Esophagus squamous epithelium (tissue), 5 donors: ENCODE measurements around the gene PTMA. TPM values are rescaled to one million over a fixed set of nuclear protein-coding genes. Genes with fewer than 3 reads are reported as not detected.

Experiments used
- DNase-seq: peaks from one replicate; lab custom pipeline; 2025; lab: John Stamatoyannopoulos, UW
- H3K27ac ChIP-seq, 4 donors: fragments of 200-600 bp; sonication (generic); one replicate each; pipeline ENCODE4 v1.5.1; 2016 to 2019; ENCODE audit warnings: mild to moderate bottlenecking in 1 of 4
- H3K27me3 ChIP-seq, 4 donors: fragments of 200-600 bp; sonication (generic); 1 replicate in 3 of 4; 2 replicates in 1 of 4; pipeline versions ENCODE4 v1.5.1 to v1.6.0; 2017 to 2021; ENCODE audit warnings: antibody characterized with exemption in 1 of 4
- H3K36me3 ChIP-seq, 3 donors: fragments of 200-600 bp; sonication (generic); one replicate each; pipeline ENCODE4 v1.5.1; 2016 to 2019
- H3K4me1 ChIP-seq, 3 donors: fragments of 200-600 bp; sonication (generic); one replicate each; pipeline ENCODE4 v1.5.1; 2017 to 2019
- H3K4me3 ChIP-seq, 4 donors: fragments of 200-600 bp; sonication (generic); 1 replicate in 3 of 4; 2 replicates in 1 of 4; pipeline ENCODE4 v1.5.1; 2016 to 2019; ENCODE audit warnings: mild to moderate bottlenecking in 2 of 4, moderate library complexity in 1 of 4
- H3K9me3 ChIP-seq, 3 donors: fragments of 200-600 bp; sonication (generic); one replicate each; pipeline ENCODE4 v1.5.1; 2016 to 2019
- CTCF ChIP-seq, 6 experiments: fragments of 450-650 bp in 4 of 6; fragments of 200-600 bp in 2 of 6; sonication (generic) in 2 of 6; IDR thresholded peaks; one replicate each; pipeline ENCODE4 v1.5.1; 2016 to 2019; ENCODE audit warnings: antibody characterized with exemption in 6 of 6, mild to moderate bottlenecking in 4 of 6, moderate library complexity in 4 of 6
- POLR2A ChIP-seq, 4 donors: fragments of 450-650 bp; IDR thresholded peaks; one replicate each; pipeline ENCODE4 v1.6.1; 2017; ENCODE audit warnings: antibody characterized with exemption in 4 of 4, mild to moderate bottlenecking in 4 of 4, moderate library complexity in 3 of 4
- WGBS, 2 donors: methylation state at CpG; one replicate each; pipeline ENCODE4 v1.1.5; 2018; 5-methylcytosine and 5-hydroxymethylcytosine counted together
- intact Hi-C: fragments of 100-400 bp; cut with DNase I; formaldehyde crosslinking; loops from one replicate; pipeline ENCODE4 v1.15.0; 2022
- total RNA-seq, 4 donors: library from RNA; depleted of rRNA; stranded (reverse); fragments of >200 nt; gene quantifications; one replicate each; pipeline ENCODE4 v1.1.0, GENCODE V29; 2016
- donor health status: DM: yes; HTN: yes; CAD: no.

PTMA gene
- total RNA-seq, 4 donors from 2014 or later, result 670 to 1,121 (median 903) TPM

DNA sequence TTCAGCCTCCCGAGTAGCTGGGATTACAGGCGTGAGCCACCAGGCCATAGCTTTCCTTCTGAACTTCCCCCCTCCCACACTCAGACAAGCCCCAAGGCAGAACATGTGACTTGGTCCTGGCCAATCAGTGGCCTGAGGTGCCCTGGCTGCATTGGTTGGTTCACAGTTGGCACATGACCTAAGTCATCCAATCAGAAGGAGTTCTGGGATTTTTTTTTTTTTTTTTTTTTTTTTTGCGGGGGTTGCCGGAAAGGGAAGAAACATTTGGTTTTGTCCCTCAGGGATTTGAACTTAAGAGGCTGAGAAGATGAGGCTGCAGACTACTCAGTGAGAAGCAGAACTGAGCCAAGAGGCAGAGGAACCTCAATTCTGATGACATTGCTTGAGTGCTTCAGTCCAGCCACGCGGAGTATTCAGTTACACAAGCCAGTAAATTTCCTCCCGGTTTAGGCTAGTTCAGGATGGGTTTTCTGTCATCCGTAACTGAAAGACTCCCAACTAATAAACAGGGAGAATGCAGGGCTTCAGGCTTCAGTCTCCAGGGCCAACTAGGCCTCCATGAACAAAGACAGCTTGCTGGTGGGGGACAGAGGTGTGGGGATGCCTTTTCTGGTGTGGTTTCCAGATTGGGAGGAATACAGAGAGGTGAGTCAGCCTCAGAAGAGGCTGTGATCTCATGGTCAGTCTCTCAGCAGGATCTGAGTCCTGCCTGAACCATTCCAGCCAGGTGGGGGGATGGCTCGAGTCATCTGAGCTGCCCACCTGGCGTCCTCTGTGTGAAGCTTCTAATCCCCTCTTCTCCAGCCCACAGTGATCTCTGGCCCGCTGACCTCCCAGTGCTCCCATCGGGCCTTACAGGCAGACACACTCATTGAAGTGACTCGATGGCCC is 9.2 kb downstream of the PTMA start:
- intact Hi-C loops, result no loop called here
- DNase-seq, result no peak
- no peak for TF ChIP-seq POLR2A (IDR thresholded peaks at IDR 0.05)
- no peak for TF ChIP-seq CTCF (IDR thresholded peaks at IDR 0.05)
- WGBS, 2 donors, result 80 to 87% methylated on average over 5 to 8 of the region's 13 CpGs
- Histone ChIP-seq H3K9me3 (no peaks in the 10 kb centered on the region), H3K27ac (no peak overlapping the region), H3K4me1 (peaks cover 16 to 30% (median 17%) of the 10 kb centered on the region in 3 donors), H3K36me3 (peaks cover under 1 to 19% (median 1%) of the 10 kb centered on the region in 3 donors), H3K4me3 (no peak overlapping the region), H3K27me3 (no peaks in the 10 kb centered on the region)

- Histone ChIP-seq H3K36me3 (peaks cover 0 to 8% (median 0%) of the 10 kb centered on the region in 3 donors), H3K27ac (no peak overlapping the region), H3K4me3 (no peak overlapping the region), H3K27me3 (no peaks in the 10 kb centered on the region), H3K4me1 (peaks cover 8 to 18% (median 11%) of the 10 kb centered on the region in 3 donors), H3K9me3 (no peaks in the 10 kb centered on the region)
- TF ChIP-seq CTCF (IDR thresholded peaks at IDR 0.05), result no peak
- no peak for TF ChIP-seq POLR2A (IDR thresholded peaks at IDR 0.05)
- 78 to 87% methylated on average over 5 to 6 of the region's 6 CpGs for WGBS, 2 donors
- intact Hi-C loops, result no loop called here
- DNase-seq, result no peak
Observed at GRCh38 chr2:231718799-231719198, 10.5 kb downstream of the PTMA start.

DNA sequence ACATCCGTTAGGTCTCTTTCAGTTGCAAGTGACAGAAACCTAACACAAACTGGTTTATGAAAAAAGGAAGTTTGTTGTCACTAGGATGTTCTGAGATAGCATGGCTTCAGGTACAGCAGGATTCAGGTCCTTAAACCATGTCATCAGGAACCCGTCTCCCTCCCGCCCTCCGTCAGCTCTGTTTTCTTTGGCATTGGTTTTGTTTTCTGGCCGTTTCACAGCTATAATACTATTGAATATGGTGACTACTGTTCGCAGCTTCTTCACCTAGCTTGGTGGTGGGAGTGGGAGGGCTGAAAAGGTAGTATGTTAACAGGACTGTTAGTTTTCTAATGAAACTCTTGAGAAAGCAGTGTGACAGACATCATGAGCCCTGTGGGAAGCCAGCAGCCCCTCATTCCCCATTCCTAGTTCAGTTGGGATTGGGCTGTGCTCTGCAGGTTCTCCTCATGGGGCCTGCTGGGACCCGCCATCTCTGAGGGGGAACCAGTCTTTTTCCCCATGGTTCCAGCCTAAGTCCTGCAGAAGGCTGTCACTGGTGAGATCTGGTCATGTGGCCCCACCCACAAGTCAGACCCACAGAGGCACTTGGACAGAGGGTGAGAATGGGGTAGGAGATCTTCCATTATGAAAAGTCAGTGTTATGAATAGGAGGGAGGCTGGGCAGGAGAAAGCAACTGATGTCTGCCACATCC is 12.1 kb downstream of the PTMA start:
- H3K4me1 ChIP-seq, result peaks cover 0 to 1% (median 0%) of the 10 kb centered on the region in 3 donors
- H3K27me3 ChIP-seq, result no peaks in the 10 kb centered on the region
- DNase-seq, result no peak
- H3K4me3 ChIP-seq, result no peak overlapping the region
- H3K36me3 ChIP-seq, result no peaks in the 10 kb centered on the region
- no peak overlapping the region for H3K27ac ChIP-seq
- TF ChIP-seq POLR2A (IDR thresholded peaks at IDR 0.05), result no peak
- TF ChIP-seq CTCF (IDR thresholded peaks at IDR 0.05), result no peak
- no peaks in the 10 kb centered on the region for H3K9me3 ChIP-seq
- 81 to 85% methylated on average over 5 to 6 of the region's 7 CpGs for WGBS, 2 donors
- intact Hi-C loops, result no loop called here

DNA sequence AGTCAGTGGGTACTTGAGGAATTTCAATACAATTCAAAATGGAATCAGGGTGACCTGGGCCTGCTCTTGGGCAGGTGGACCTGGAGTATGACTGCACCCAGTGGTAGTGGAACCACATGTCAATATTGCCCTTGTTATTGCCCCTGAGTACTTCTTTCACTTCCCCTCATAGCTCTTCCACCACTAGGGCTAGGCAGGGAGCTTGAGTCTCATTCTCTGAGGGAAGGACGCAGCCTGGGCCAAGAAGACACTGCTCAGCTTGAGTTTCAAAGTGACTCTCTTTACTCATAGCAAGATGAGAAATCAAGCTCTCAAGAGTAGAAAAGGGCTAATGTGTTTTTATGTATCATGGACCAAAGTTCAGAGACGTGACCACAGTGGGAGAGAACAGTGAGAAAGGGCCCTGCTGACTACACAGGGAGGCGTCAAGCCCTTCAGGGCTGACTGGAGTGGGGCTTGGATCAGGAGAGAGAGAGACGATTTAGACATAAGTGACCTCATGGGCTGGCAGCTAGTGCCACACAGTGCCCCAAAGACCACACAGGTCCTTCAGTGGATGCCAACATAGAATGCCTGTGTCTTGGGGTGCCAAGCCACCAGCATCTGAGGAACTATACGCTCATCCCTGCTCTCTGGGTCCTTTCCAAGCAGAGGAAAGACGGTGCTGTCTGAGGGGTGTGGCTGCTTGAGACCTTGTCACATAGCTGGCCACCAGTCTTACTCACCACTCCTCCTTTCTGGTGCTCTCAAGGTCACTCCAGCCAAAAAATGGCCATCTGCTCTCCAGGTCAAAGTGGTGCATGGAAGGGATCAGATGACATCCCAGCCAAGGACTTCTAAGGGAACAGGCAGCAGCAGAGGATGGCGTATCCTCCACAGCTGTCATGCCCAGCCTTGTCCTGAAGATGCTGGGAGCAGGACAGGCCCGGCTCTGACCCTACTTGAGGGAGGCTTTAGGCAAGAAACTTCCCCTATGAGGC is 13.0 kb downstream of the PTMA start:
- Histone ChIP-seq H3K27ac (no peak overlapping the region), H3K4me1 (no peaks in the 10 kb centered on the region), H3K27me3 (no peaks in the 10 kb centered on the region), H3K36me3 (no peaks in the 10 kb centered on the region), H3K9me3 (no peaks in the 10 kb centered on the region), H3K4me3 (no peak overlapping the region)
- DNase-seq, result no peak
- intact Hi-C loops, result no loop called here
- 60 to 61% methylated on average over 6 to 8 of the region's 8 CpGs for WGBS, 2 donors
- TF ChIP-seq POLR2A (IDR thresholded peaks at IDR 0.05), result no peak
- TF ChIP-seq CTCF (IDR thresholded peaks at IDR 0.05), result no peak
